ENCODE measurements around the gene MYO9A. TPM values are rescaled to one million over a fixed set of nuclear protein-coding genes. Genes with fewer than 3 reads are reported as not detected.

MYO9A gene
- total RNA-seq, 1 experiment from 2014 or later = 21.4 TPM

DNA sequence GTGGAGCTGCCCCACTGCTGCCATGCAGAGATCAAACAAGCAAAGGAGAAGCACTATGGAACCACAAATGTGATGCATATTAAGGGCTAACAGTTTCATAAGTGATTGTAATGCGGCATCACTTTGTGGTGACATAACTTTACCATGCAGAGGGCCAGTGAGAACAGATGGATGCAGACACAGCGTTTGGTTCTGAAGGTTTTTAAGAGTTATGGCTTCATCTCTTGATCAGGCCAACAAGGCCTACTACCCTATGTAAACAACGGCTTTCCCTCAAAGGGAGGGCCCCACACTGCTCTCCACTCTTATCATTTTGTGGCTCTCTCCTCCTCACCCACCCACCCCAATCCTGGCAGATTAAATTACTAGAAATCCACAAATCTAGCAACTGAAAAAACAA is 294.1 kb downstream of the MYO9A start:
- Histone ChIP-seq H3K18ac (ENCODE audit: insufficient read length, low read depth, low read length) (no peak overlapping the region), H4K8ac (replicated peaks; ENCODE audit: insufficient read length, low read depth, low read length) (no peak overlapping the region), H3K9ac (ENCODE audit: extremely low read depth, insufficient read length, low read length) (no peak overlapping the region), H3K23me2 (ENCODE audit: insufficient read length, low read depth, low read length, poor library complexity, severe bottlenecking) (no peaks in the 10 kb centered on the region), H2BK15ac (ENCODE audit: low read depth, low read length) (no peak overlapping the region), H2AFZ (ENCODE audit: low read length) (no peak overlapping the region), H3K79me1 (ENCODE audit: insufficient read depth, low read depth, low read length, poor library complexity, severe bottlenecking) (no peaks in the 10 kb centered on the region), H4K20me1 (ENCODE audit: control insufficient read depth, insufficient read depth, insufficient read length) (no peaks in the 10 kb centered on the region), H3K23ac (ENCODE audit: insufficient read length, low read depth, low read length) (no peak overlapping the region), H2BK120ac (ENCODE audit: low read depth, low read length, poor library complexity, severe bottlenecking) (no peak overlapping the region), H2BK5ac (ENCODE audit: insufficient read length, low read length) (no peak overlapping the region), H3K4ac (ENCODE audit: low read depth, low read length) (no peak overlapping the region), H3K27ac (ENCODE audit: insufficient read length, low read depth, low read length) (no peak overlapping the region), H3K79me2 (ENCODE audit: insufficient read depth, low read length) (no peaks in the 10 kb centered on the region), H2AK5ac (ENCODE audit: insufficient read length, low read length) (no peak overlapping the region), H3K4me1 (ENCODE audit: insufficient read depth, low read length) (no peaks in the 10 kb centered on the region), H3K9me3 (ENCODE audit: control insufficient read depth, low read depth, low read length) (no peaks in the 10 kb centered on the region), H3T11ph (ENCODE audit: low read length) (no peak overlapping the region), H2BK20ac (ENCODE audit: low read depth, low read length, poor library complexity, severe bottlenecking) (no peak overlapping the region), H3K14ac (ENCODE audit: insufficient read depth, low read length) (no peak overlapping the region), H4K5ac (ENCODE audit: insufficient read length, low read depth, low read length) (no peak overlapping the region), H3K4me2 (ENCODE audit: insufficient read depth, insufficient read length, low read length) (no peak overlapping the region), H3K27me3 (ENCODE audit: insufficient read depth, low read length) (no peaks in the 10 kb centered on the region), H4K91ac (ENCODE audit: insufficient read length, low read depth, low read length) (no peak overlapping the region), H2BK12ac (ENCODE audit: insufficient read length, low read depth, low read length) (no peak overlapping the region), H3K56ac (ENCODE audit: insufficient read length, low read depth, low read length) (no peak overlapping the region)
- no CpG with 5 or more reads among the region's 3 CpGs for WGBS (ENCODE audit: extremely low coverage, insufficient read length, low lambda C conversion rate)
- Mint-ChIP-seq H3K4me1 (peaks cover 25 to 34% of the 10 kb centered on the region in 2 experiments), H3K9me3 (peaks cover 8 to 19% of the 10 kb centered on the region in 2 experiments; a peak in 4 of 5 replicates), H3K27ac (peak overlapping the region in 1 of 3 experiments; percentile 61; a peak in 1 of 7 replicates), H3K4me3 (no peak overlapping the region), H3K36me3 (ENCODE audit: insufficient read depth in 1 of 3, low read depth in 3 of 3) (peaks cover 24 to 38% (median 33%) of the 10 kb centered on the region in 3 experiments), H3K27me3 (ENCODE audit: low read depth) (no peaks in the 10 kb centered on the region)
- TF ChIP-seq, protein P1, sequence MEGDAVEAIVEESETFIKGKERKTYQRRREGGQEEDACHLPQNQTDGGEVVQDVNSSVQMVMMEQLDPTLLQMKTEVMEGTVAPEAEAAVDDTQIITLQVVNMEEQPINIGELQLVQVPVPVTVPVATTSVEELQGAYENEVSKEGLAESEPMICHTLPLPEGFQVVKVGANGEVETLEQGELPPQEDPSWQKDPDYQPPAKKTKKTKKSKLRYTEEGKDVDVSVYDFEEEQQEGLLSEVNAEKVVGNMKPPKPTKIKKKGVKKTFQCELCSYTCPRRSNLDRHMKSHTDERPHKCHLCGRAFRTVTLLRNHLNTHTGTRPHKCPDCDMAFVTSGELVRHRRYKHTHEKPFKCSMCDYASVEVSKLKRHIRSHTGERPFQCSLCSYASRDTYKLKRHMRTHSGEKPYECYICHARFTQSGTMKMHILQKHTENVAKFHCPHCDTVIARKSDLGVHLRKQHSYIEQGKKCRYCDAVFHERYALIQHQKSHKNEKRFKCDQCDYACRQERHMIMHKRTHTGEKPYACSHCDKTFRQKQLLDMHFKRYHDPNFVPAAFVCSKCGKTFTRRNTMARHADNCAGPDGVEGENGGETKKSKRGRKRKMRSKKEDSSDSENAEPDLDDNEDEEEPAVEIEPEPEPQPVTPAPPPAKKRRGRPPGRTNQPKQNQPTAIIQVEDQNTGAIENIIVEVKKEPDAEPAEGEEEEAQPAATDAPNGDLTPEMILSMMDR (conservative IDR thresholded peaks at IDR 0.05) = no peak
- no peak for DNase-seq
